Muscle layer of colon (tissue), 2 donors: Measurements from ENCODE around the gene CCDC141.

Experiments used
- H3K27ac ChIP-seq: one replicate; pipeline ENCODE4 v1.7.0; 2013; ENCODE audit warnings: low read depth, mild to moderate bottlenecking, low read length, moderate library complexity
- H3K27me3 ChIP-seq, 2 donors: one replicate each; pipeline ENCODE4 v1.7.0; 2013; ENCODE audit warnings: low read length in 2 of 2, mild to moderate bottlenecking in 2 of 2; ENCODE audit not compliant: insufficient read depth in 2 of 2, control insufficient read depth in 1 of 2
- H3K36me3 ChIP-seq: one replicate; pipeline ENCODE4 v1.7.0; 2013; ENCODE audit warnings: mild to moderate bottlenecking, low read length; ENCODE audit not compliant: insufficient read depth
- H3K4me1 ChIP-seq: one replicate; pipeline ENCODE4 v1.7.0; 2013; ENCODE audit warnings: mild to moderate bottlenecking, low read length; ENCODE audit not compliant: insufficient read depth
- H3K4me3 ChIP-seq, 2 donors: one replicate each; pipeline ENCODE4 v1.7.0; 2013; ENCODE audit warnings: low read length in 2 of 2, low read depth in 1 of 2, mild to moderate bottlenecking in 1 of 2, moderate library complexity in 1 of 2
- H3K9ac ChIP-seq: one replicate; pipeline ENCODE4 v1.7.0; 2013; ENCODE audit warnings: low read length
- H3K9me3 ChIP-seq: one replicate; pipeline ENCODE4 v1.7.0; 2013; ENCODE audit warnings: mild to moderate bottlenecking, low read length
- donor health status: abdominal sarcoma.
- donor health status: Adenocarcinoma of cecum.

CCDC141 gene

GRCh38 chr2:178962805-178963433, 87.0 kb downstream of the CCDC141 start:
- Histone ChIP-seq H3K36me3 (no peaks in the 10 kb centered on the region), H3K9me3 (no peaks in the 10 kb centered on the region), H3K4me3 (no peak overlapping the region), H3K9ac (no peak overlapping the region), H3K27me3 (no peaks in the 10 kb centered on the region), H3K27ac (no peak overlapping the region), H3K4me1 (no peaks in the 10 kb centered on the region)

- H3K4me3 ChIP-seq, result no peak overlapping the region
- no peaks in the 10 kb centered on the region for H3K9me3 ChIP-seq
- H3K4me1 ChIP-seq, result no peaks in the 10 kb centered on the region
- H3K27me3 ChIP-seq, result no peaks in the 10 kb centered on the region
- no peak overlapping the region for H3K9ac ChIP-seq
- no peak overlapping the region for H3K27ac ChIP-seq
- no peaks in the 10 kb centered on the region for H3K36me3 ChIP-seq
Measured at GRCh38 chr2:178962152-178962551, 87.8 kb downstream of the CCDC141 start.

- no peak overlapping the region for H3K9ac ChIP-seq
- H3K9me3 ChIP-seq, result no peaks in the 10 kb centered on the region
- no peak overlapping the region for H3K4me3 ChIP-seq
- H3K27me3 ChIP-seq, result no peaks in the 10 kb centered on the region
- no peaks in the 10 kb centered on the region for H3K36me3 ChIP-seq
- no peak overlapping the region for H3K27ac ChIP-seq
- no peaks in the 10 kb centered on the region for H3K4me1 ChIP-seq
Measured at GRCh38 chr2:178954049-178954448, 95.9 kb downstream of the CCDC141 start.

GRCh38 chr2:178951266-178952006, 98.5 kb downstream of the CCDC141 start:
- Histone ChIP-seq H3K9ac (no peak overlapping the region), H3K9me3 (no peaks in the 10 kb centered on the region), H3K4me3 (no peak overlapping the region), H3K27ac (no peak overlapping the region), H3K36me3 (no peaks in the 10 kb centered on the region), H3K27me3 (no peaks in the 10 kb centered on the region), H3K4me1 (no peaks in the 10 kb centered on the region)

- H3K27me3 ChIP-seq, result no peaks in the 10 kb centered on the region
- no peaks in the 10 kb centered on the region for H3K9me3 ChIP-seq
- no peak overlapping the region for H3K27ac ChIP-seq
- H3K36me3 ChIP-seq, result no peaks in the 10 kb centered on the region
- H3K4me3 ChIP-seq, result no peak overlapping the region
- no peaks in the 10 kb centered on the region for H3K4me1 ChIP-seq
- H3K9ac ChIP-seq, result no peak overlapping the region
Measured at GRCh38 chr2:178949584-178949983, 100.4 kb downstream of the CCDC141 start.

- H3K27ac ChIP-seq, result no peak overlapping the region
- H3K36me3 ChIP-seq, result no peaks in the 10 kb centered on the region
- H3K9ac ChIP-seq, result no peak overlapping the region
- no peaks in the 10 kb centered on the region for H3K27me3 ChIP-seq
- no peaks in the 10 kb centered on the region for H3K4me1 ChIP-seq
- H3K4me3 ChIP-seq, result no peak overlapping the region
- no peaks in the 10 kb centered on the region for H3K9me3 ChIP-seq
Measured at GRCh38 chr2:178949151-178949550, 100.8 kb downstream of the CCDC141 start.

- H3K4me1 ChIP-seq, result no peaks in the 10 kb centered on the region
- no peaks in the 10 kb centered on the region for H3K9me3 ChIP-seq
- H3K36me3 ChIP-seq, result no peaks in the 10 kb centered on the region
- H3K27me3 ChIP-seq, result no peaks in the 10 kb centered on the region
- H3K9ac ChIP-seq, result no peak overlapping the region
- no peak overlapping the region for H3K4me3 ChIP-seq
- H3K27ac ChIP-seq, result no peak overlapping the region
Measured at GRCh38 chr2:178947006-178947405, 102.9 kb downstream of the CCDC141 start.

- Histone ChIP-seq H3K36me3 (no peaks in the 10 kb centered on the region), H3K4me1 (no peaks in the 10 kb centered on the region), H3K9ac (no peak overlapping the region), H3K4me3 (no peak overlapping the region), H3K9me3 (no peaks in the 10 kb centered on the region), H3K27ac (no peak overlapping the region), H3K27me3 (no peaks in the 10 kb centered on the region)
Measured at GRCh38 chr2:178946494-178946893, 103.4 kb downstream of the CCDC141 start.

- H3K27me3 ChIP-seq, result no peaks in the 10 kb centered on the region
- H3K27ac ChIP-seq, result no peak overlapping the region
- no peaks in the 10 kb centered on the region for H3K9me3 ChIP-seq
- no peak overlapping the region for H3K9ac ChIP-seq
- no peaks in the 10 kb centered on the region for H3K36me3 ChIP-seq
- no peak overlapping the region for H3K4me3 ChIP-seq
- no peaks in the 10 kb centered on the region for H3K4me1 ChIP-seq
Measured at GRCh38 chr2:178943745-178944144, 106.2 kb downstream of the CCDC141 start.

GRCh38 chr2:178934571-178934970, 115.4 kb downstream of the CCDC141 start:
- H3K27ac ChIP-seq, result no peak overlapping the region
- H3K4me1 ChIP-seq, result no peaks in the 10 kb centered on the region
- no peaks in the 10 kb centered on the region for H3K9me3 ChIP-seq
- H3K36me3 ChIP-seq, result no peaks in the 10 kb centered on the region
- no peak overlapping the region for H3K4me3 ChIP-seq
- H3K9ac ChIP-seq, result no peak overlapping the region
- no peaks in the 10 kb centered on the region for H3K27me3 ChIP-seq

- no peaks in the 10 kb centered on the region for H3K9me3 ChIP-seq
- no peak overlapping the region for H3K4me3 ChIP-seq
- no peak overlapping the region for H3K9ac ChIP-seq
- no peaks in the 10 kb centered on the region for H3K27me3 ChIP-seq
- H3K4me1 ChIP-seq, result no peaks in the 10 kb centered on the region
- H3K36me3 ChIP-seq, result no peaks in the 10 kb centered on the region
- H3K27ac ChIP-seq, result no peak overlapping the region
Measured at GRCh38 chr2:178933493-178933892, 116.4 kb downstream of the CCDC141 start.

GRCh38 chr2:178928077-178928476, 121.9 kb downstream of the CCDC141 start:
- Histone ChIP-seq H3K4me1 (no peaks in the 10 kb centered on the region), H3K27me3 (no peaks in the 10 kb centered on the region), H3K9ac (no peak overlapping the region), H3K36me3 (no peaks in the 10 kb centered on the region), H3K27ac (no peak overlapping the region), H3K9me3 (no peaks in the 10 kb centered on the region), H3K4me3 (no peak overlapping the region)
